ENCODE measurements around the gene TMCO4.

TMCO4 gene

DNA sequence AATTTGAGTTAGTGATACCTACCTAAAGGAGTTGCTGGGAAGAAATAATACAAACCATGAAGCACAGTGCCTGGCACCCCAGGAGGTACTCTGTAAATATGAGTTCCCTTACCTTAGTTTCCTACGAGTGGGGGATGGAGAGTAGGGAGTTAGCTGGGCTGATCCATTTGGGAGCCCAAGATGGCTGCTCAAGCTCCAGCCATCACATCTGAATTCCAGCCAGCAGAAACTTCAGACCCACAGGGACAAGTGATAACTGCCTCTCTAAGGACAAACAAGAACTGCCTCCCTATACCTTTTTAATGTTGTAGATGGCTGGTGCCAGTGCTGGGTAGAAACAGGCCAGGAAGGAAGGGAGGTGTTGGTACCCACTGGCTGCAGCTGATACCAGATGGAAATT lies 112.3 kb downstream of the TMCO4 start:
- DNase-seq (ENCODE audit: low read depth in 2 of 2): no peak

DNA sequence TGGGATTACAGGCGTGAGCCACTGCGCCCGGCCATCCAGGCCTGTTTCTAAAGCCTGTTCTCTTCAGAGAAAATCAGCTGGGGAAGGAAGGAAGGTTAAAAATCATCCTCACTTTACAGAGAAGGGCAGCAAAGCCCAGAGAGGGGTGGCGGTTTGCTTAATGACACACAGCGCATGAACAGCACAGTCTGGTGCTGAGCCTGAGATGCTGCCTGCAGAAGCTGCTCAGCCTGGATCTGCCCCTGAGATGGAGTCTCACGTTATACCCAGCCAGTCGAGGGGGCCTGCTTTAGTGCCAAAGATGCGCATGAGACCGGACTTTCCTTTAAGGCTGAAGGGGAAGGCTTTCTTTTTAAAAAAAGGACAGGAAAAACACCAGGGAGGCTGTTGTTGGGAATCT lies 113.7 kb downstream of the TMCO4 start:
- DNase-seq (ENCODE audit: low read depth in 2 of 2): no peak

DNA sequence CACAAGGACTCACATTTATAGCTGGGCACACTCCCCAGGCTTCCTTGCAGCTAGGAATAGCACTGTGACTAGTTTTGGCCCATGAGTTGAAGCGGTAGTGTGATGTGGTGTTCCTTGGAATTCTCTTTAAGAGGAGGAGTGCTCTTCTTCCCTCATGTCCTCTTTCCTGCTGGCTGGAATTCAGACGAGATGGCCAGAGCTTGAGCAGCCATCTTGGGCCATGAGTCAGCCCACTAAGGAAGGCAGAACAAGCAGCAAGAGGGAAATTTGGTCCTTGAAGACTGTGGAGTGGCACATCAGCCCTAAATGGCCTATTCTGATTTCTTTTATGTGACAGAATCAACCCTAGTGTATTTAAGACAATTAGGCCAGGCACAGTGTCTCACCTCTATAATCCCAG lies 115.0 kb downstream of the TMCO4 start:
- no peak for DNase-seq (ENCODE audit: low read depth in 2 of 2)

DNA sequence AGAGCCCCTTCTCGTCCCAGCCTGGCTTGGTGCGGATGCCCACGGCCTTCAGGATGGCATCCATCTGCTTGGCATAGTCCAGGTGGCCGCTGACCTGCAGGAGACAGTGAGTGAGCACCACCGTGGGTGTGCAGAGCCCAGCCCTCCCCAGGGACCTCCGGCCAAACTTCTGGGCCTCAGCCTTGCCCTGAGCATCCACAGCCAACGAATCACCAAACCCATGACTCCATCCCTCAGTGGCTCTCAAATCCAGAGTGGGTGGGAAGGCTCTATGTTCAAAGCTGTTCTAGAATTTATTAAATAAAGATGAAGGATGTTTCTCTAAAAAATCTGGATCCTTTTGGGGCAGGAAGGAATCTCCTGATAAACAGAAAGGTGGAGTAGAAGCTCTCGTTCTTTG lies 116.4 kb downstream of the TMCO4 start:
- DNase-seq (ENCODE audit: low read depth in 2 of 2): no peak

DNA sequence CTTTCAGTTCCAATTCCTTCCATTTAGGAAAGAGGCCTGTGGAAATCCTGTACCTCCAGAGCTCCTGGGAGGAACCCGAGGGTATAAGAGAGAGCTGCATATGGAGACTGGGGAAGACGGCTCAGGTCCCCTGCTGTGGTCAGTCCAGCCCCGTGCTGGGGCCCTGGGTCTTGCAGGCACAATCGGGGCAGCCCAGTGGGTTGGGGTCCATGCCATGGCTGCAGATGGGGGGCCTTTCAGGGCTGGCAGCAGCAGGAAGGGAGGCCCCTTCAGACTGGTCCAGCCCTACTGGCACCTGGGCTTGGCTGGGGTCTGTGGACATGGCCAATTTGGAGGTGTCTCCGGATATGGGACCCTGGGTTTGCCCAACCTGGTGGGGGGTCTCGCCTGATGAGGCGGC lies 116.8 kb downstream of the TMCO4 start:
- DNase-seq (ENCODE audit: low read depth in 2 of 2): no peak

DNA sequence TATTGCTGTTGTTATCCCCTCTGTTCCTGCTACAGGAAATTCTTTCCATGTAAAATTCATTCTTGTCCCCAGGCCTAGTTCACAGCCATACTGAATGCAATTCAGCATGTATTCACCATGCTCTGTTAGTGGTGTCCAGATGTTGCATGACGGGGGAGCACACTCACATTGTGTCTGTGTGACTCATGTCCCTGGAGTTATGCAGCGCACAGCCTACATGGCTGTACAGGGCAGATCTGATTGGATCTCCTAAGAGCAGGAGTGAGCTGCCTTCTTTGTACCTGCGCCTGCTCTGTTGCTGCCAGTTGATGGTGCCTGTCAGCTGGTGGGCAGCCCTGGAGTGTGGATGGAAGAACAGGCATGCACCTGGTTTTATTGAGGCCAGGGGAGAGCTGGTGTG lies 117.5 kb downstream of the TMCO4 start:
- DNase-seq (ENCODE audit: low read depth in 2 of 2): no peak

DNA sequence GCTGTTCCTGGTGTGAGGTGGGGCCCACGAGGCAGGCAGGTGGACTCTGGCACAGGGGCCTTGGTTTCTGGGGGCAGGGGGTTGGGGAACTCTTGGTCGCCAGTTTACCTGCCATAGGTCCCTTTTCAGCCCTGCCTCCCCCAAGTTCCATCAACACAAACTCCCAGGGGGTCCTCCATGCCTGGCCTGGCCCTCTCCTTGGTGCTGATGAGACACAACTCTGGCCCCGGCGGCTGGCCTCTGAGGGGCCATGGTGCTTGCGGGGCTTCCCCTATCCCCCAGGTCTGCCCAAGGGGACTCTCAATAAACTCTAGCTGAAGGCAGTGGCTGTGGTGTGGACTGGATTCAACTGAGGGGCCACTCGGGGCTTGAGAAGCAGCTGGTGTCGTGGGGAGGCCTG lies 119.1 kb downstream of the TMCO4 start:
- no peak for DNase-seq (ENCODE audit: low read depth in 2 of 2)

DNA sequence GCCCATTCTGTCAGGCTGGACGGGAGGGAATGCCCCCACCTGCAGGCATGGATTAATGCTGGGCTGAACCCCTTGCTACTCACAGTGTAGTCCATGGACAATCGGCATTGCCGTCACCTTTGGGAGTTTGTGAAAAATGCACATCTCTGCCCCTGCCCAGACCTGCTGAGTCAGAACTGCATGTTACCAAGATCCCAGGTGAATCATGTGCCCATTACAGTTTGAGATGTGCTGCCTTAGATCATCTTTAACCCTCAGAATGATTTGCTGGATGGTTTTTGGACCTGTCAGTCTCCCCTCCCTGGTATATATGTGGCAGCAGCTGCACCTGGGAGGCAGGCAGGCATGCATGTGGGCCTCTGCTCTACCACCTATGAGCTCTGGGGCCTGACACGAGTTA lies 120.0 kb downstream of the TMCO4 start:
- no peak for DNase-seq (ENCODE audit: low read depth in 2 of 2)

DNA sequence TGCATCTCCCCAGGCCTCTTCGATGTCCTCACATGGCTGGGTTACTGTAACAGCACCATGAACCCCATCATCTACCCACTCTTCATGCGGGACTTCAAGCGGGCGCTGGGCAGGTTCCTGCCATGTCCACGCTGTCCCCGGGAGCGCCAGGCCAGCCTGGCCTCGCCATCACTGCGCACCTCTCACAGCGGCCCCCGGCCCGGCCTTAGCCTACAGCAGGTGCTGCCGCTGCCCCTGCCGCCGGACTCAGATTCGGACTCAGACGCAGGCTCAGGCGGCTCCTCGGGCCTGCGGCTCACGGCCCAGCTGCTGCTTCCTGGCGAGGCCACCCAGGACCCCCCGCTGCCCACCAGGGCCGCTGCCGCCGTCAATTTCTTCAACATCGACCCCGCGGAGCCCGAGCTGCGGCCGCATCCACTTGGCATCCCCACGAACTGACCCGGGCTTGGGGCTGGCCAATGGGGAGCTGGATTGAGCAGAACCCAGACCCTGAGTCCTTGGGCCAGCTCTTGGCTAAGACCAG lies 120.7 kb downstream of the TMCO4 start:
- DNase-seq (ENCODE audit: low read depth in 2 of 2): no peak

DNA sequence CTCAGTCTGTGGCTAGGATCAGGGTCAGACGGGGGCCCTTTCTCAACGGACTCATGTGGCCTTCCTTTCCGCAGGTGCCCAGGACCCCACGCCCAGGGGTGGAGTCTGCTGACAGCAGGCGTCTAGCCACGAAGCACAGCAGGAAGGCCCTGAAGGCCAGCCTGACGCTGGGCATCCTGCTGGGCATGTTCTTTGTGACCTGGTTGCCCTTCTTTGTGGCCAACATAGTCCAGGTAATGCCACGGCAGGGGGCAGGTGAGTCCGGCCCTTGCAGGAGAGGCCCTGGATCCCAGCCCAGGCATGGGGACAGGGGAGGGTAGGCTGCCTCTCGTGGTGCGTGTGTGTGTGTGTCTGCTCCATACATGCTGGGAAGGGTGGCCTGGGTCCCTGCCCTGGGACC lies 121.2 kb downstream of the TMCO4 start:
- DNase-seq (ENCODE audit: low read depth in 2 of 2): no peak

DNA sequence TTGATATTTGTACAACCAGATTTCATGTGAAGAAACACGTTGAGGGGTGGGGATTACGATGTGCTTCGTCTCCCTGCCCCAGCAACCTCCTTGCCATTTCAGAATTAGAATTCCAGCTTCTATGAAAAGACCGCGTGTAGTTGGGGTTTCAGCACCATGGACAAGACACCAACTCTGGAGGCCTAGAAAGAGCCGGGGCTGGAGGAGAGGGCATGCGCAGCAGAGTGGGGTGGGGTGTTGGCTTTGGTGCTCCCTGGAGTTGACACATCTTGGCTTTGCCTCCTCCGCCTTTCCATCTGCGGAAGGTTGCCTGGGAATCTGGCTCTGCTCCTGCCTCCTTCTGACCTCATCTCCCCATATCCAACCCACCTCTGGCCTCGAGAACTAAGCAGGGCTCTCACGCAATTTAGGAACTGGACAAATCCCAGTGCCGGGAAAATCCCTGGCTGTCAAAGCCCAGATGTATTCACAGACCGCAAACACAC lies 123.2 kb downstream of the TMCO4 start:
- no peak for DNase-seq (ENCODE audit: low read depth in 2 of 2)

DNA sequence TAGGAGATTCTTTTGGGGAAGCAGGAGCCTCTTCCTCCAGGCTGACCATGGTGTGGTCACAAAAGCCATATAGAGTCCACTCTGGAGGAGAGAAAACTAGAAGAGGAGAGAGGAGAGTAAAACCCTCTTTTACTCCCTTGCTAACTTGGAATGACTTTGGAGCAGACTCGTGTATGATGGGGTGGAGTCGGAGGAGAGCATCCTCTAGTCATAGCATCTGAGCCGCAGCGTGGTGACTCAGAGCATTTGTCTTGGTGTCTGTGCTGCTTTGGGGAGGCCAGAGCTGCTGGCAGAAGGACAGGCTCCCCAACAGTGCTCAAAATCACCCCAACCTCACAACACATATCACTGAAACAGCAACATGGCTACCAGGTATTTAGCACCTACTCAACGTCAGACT lies 123.9 kb downstream of the TMCO4 start:
- DNase-seq (ENCODE audit: low read depth in 2 of 2): no peak

DNA sequence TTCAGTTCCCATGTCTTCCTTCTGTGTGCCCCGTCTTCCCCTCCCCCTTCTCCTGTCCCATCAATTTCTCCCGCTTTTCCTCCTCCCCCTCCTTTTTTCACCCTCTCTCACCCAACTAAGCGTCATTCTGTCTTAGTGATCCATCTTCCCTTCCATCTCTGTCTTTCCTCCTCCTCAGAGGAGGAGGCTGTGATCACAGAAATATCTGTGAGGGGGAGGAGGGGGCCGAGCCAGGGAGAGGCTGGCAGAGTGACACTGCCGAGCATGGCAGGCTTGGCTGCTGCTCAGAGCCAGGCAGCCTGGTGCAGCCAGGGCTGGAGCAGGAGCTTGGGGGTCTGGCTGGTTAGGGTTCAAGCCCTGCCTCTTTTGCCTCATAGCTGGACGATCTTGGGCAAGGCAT lies 127.5 kb downstream of the TMCO4 start:
- no peak for DNase-seq (ENCODE audit: low read depth in 2 of 2)

DNA sequence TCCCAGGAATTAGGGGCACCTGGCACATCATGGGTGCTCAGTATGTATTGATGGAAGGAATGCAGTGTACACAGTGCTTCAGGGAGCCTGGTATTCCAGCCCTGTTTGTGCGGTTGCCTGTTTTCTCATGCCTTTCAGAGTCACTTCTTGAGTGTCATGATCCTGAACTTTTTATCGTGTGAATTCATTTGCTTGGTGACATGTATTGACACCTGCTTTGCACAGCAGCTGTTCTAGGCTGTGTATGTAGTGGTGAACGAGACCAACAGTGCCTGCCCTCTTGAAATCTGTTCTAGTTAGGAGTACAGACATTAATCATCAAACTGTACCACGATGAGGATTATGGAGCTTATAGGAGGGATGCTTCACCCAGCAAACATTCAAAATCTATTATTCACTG lies 128.9 kb downstream of the TMCO4 start:
- no peak for DNase-seq (ENCODE audit: low read depth in 2 of 2)

DNA sequence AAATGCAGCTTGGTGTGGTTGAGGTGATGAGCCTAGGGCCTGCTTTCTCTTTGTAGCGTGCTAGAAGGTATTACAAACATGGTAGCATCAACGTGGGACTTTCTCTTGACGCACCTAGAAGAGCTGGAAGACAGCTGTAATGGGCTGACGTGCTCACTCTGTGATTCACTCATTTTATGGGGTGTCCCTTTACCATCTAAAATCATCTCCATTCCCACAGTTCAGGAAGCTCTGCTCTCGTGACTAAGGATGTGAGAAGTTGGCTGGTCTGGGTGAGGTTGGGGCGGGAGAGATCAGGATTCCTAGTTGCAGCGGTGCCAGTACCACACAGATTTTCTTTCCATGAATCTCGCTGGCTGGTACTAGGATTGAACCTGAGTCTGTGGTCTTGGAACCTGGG lies 130.8 kb downstream of the TMCO4 start:
- no peak for DNase-seq (ENCODE audit: low read depth in 2 of 2)

DNA sequence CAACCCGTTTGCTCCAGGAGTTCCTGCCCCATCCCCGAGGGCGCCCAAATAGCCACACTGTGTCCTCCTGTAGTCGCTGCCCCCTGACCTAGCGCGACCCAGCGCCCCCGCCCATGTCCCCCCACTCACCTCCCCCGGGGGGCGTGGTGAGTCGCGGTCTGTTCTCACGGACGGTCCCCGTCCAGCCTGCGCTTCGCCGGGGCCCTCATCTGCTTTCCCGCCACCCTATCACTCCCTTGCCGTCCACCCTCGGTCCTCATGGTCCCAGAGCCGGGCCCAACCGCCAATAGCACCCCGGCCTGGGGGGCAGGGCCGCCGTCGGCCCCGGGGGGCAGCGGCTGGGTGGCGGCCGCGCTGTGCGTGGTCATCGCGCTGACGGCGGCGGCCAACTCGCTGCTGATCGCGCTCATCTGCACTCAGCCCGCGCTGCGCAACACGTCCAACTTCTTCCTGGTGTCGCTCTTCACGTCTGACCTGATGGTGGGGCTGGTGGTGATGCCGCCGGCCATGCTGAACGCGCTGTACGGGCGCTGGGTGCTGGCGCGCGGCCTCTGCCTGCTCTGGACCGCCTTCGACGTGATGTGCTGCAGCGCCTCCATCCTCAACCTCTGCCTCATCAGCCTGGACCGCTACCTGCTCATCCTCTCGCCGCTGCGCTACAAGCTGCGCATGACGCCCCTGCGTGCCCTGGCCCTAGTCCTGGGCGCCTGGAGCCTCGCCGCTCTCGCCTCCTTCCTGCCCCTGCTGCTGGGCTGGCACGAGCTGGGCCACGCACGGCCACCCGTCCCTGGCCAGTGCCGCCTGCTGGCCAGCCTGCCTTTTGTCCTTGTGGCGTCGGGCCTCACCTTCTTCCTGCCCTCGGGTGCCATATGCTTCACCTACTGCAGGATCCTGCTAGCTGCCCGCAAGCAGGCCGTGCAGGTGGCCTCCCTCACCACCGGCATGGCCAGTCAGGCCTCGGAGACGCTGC lies 133.9 kb downstream of the TMCO4 start:
- DNase-seq (ENCODE audit: low read depth in 2 of 2): no peak

DNA sequence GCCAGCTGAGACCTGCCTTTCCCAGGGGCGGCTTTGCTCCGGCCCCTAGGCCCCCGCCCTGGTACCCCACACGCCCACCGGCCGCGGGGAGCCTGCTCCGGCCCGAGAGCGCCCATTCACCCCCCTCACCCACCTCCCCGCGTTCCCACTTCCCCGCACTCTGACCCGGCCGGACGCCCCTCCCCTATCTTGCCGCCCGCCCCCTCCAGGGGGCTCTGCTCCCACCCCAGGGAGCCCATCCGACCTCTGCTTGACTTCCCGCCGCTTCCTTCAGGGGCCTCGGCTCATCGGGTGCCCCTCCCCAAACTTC lies 134.6 kb downstream of the TMCO4 start:
- DNase-seq (ENCODE audit: low read depth in 2 of 2): no peak

DNA sequence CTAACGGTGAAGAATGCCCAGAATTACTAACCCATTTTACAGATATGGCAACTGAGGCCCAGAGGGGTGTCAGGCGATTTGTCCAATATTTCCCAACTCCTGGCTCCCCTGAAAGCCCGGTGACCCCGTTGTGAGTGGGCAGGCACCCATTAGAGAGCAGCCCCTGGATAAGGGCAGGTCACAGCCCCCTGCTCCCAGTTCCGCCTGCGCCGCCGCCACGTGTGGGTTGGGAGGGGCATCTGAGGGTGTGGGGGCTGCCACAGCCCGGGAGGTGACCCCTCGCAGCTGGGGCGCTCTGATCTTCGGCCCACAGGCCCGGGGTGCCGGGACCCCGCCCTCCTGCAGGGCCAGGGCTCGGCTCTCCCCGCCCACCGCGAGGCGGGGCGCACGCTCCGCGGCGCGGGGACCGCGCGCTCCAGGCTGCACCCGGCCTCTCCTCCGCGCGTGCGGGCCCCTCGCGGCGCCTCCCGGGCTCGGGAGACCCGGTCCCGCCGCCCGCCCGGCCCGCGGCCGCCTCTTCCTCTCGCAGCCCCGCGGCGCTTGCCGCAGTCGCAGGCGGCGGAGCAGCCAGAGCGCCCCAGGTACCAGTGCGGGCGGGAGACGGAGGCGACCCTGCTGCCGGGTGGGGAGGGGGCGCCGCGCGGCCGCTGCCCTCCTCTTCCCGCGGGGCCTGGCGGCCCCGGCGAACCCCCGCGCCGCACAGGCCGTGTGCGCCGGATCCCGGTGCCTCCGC lies 135.1 kb downstream of the TMCO4 start, which contains the start of gene HTR6:
Gene HTR6 (plus strand): TSS at position 423 of the 733 bp plus-strand sequence. CDS start 879 bp downstream, outside the sequence.
- no peak for DNase-seq (ENCODE audit: low read depth in 2 of 2)

DNA sequence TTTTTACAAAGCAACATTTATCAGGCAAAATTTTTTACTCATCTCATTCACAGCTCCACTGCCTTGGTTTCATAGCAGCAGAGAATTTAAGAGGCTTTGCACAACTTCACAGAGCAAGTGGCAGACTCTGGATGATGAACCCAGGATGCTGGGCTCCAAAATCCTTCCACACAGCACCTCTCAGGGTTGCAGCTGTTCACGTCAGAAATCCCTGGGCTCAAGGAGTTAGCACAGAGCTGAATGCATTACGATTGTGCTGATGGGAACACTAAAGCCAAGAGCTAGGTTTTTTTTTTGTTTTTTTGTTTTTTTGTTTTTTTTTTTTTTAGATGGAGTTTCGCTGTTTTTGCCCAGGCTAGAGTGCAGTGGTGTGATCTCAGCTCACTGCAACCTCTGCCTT lies 137.4 kb downstream of the TMCO4 start:
- DNase-seq (ENCODE audit: low read depth in 2 of 2): no peak

DNA sequence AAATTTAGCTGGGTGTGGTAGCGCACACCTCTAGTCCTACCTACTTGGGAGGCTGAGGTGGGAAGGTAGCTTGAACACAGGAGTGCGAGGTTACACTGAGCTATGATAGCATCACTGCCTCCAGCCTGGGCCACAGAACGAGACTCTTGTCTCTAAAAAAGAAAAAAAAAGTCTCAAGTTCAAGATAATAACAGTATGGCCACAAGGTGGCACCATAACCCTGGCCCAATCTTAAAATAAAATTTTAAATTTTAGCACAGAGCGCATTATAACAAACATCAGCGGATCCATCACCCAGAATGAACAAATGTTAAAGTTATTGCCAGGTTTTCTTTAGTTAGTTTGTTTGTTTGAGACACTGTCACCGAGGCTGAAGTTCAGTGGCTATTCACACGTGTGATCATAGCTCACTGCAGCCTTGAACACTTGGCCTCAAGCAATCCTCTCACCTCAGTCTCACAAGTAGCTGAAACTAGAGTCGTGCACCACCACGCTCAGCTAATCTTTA lies 137.9 kb downstream of the TMCO4 start:
- no peak for DNase-seq (ENCODE audit: low read depth in 2 of 2)

DNA sequence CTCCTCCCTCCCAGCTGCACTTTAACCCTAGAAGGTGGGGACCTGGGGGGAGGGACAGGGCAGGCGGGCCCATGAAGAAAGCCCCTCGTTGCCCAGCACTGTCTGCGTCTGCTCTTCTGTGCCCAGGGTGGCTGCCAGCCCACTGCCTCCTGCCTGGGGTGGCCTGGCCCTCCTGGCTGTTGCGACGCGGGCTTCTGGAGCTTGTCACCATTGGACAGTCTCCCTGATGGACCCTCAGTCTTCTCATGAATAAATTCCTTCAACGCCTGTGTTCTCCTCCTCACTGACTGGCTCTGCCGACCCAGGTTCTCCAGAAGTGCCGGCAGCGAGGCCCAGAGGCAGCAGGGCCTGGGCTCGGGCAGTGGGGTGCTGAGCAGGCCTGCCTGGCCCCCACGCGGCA lies 141.5 kb downstream of the TMCO4 start:
- DNase-seq (ENCODE audit: low read depth in 2 of 2): no peak

DNA sequence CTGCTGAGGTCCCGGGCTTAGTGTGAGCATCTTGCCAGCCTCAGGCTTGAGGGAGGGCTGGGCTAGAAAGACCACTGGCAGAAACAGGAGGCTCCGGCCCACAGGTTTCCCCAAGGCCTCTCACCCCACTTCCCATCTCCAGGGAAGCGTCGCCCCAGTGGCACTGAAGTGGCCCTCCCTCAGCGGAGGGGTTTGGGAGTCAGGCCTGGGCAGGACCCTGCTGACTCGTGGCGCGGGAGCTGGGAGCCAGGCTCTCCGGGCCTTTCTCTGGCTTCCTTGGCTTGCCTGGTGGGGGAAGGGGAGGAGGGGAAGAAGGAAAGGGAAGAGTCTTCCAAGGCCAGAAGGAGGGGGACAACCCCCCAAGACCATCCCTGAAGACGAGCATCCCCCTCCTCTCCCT lies 142.2 kb downstream of the TMCO4 start:
- DNase-seq (ENCODE audit: low read depth in 2 of 2): no peak

Measured in stimulated activated CD8-positive, alpha-beta memory T cell treated with anti-CD3 and anti-CD28 coated beads, Interleukin-2, amount 100 ng/mL, for 48 hours (primary cell).